Kidney capillary endothelial cell (primary cell): ENCODE results near the gene HINT1.
"Not testable (repeated sequence)": the region's sequence is repeated elsewhere in the genome, so short reads cannot be mapped to it uniquely, and the experiment has no call there.

ENCODE experiments used
- DNase-seq: peaks from one replicate; pipeline ENCODE4 v3.0.0-alpha.2; 2018; ENCODE audit warnings: low spot score

HINT1 gene

GRCh38 chr5:131170540-131171275 is 5.7 kb upstream of the HINT1 start, which contains the start of gene LYRM7:
Gene LYRM7 (plus strand): TSS chr5:131170944. CDS start chr5:131171021, 77 bp downstream.
- peak; percentile 100 for DNase-seq

DNA sequence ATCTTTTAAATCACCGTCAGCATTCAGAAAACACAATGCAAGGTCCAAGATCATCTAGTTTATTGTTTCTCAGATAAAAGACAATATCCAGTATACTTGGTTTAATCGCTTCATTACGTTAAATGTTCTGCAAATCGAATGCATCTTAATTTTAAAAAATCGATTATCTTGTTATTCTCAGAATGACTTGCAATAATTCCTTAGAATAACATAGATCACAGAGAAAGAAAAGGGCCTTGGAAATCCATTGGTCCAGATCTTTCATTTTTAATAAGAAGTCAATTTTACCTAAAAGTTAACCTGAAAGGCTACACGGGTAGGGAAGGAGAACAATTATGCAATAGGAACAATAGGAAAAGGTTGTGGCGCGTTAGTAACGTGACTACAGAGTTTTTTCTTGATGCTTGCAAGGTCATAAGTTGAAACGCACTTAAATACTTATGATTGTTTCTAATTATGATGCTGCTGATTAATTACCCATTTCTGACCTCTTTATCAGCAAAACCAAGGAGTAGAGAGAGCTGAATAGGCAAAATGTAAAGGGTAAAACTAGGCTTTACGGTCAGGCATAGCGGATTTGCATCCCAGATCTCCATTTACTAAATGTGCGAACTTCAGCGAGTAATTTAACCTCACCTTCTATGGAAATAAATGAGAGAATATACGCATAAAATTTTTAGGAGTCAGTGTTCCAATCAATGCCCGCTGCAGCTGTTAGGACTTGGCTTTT is 4.9 kb upstream of the HINT1 start:
- no peak for DNase-seq

DNA sequence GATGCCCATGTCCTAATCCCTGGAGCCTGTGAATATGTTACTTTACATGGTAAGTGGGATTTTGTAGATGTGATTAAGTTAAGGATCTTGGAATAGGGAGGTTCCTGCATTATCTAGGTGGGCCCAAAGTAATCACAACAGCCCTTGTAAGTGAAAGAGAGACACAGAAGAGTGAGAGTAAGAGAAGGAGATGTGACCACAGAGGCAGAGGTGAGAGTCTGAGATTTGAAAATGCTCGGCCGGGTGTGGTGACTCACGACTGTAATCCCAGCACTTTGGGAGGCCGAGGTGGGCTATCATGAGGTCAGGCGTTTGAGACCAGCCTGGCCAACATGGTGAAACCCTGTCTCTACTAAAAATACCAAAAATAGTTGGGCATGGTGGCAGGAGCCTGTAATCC is 2.6 kb upstream of the HINT1 start:
- DNase-seq, result no peak

- DNase-seq, result peak; percentile 50
Measured at GRCh38 chr5:131164191-131165118, 601 bp downstream of the HINT1 start.

DNA sequence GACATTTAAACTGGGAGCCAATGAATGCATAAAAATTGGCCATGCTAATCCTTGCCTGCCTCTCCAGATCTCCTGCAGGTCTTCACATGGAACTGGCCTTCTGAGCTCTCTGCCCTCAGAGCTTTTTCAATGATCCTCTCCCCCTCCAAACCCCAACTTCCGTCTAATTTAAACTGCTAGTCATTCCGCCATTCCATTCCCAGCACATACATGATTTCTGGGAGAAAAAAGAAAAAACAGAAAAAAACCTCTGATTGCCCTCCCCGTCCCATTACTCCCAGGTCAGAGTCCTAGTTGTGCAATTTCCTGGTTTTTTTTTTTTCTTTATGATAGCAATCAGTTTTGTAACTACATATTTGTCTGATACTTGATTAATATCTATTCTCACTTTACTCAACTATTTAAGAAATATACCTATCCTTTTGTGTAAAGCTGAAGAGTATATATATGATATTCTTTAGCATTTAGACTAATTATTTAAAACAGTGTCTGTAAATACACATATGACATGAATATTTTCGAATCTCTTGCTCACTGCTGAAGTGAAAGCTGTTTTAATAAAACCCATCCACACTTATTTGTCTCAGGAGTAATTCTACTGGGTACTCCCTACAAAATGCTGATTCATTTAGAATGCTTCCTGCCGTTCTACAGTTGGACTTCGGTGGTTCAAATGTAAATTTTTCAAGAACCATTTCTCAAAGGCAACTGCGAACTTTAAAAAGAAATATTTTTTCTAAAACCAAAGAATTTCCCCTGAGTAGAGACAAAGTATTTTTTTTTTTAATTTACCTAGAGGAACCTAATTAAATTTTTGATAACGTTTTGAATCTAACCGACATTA is 1.6 kb downstream of the HINT1 start:
- DNase-seq, result peak; percentile 51

- DNase-seq, result no peak
Measured at GRCh38 chr5:131160134-131160533, 4.9 kb downstream of the HINT1 start.

DNA sequence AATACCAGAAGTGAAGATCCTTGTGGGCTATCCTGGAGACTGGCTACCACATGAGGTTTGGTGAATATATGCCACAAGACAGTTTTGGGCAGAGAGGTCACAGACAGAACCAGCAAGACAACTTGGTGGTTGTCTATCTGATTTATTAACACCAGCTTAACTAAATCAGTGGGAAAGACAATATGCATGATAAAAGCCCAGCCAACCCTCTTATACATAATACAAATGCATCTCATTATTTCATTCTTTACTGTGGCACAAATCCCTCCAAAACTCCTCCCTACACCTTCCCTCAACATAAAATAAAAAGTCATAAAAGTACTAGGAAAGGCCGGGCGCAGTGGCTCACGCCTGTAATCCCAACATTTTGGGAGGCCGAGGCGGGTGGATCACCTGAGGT is 8.1 kb downstream of the HINT1 start:
- no peak for DNase-seq

DNA sequence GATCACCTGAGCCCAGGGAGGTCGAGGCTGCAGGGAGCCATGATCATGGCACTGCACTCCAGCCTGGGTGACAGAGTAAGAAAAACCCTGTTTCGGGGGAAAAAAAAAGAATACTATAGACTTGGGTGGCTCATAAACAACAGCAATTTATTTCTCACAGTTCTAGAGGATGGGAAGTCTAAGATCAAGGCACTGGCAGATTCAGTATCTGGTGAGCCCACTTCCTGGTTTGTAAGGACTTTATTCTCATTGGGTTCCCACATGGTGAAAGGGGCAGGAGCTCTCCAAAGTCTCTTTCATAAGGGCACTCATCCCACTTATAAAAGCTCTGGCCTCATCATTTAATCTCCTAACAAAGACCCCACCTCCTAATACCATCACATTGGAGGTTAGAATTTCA is 8.7 kb downstream of the HINT1 start:
- no peak for DNase-seq

DNA sequence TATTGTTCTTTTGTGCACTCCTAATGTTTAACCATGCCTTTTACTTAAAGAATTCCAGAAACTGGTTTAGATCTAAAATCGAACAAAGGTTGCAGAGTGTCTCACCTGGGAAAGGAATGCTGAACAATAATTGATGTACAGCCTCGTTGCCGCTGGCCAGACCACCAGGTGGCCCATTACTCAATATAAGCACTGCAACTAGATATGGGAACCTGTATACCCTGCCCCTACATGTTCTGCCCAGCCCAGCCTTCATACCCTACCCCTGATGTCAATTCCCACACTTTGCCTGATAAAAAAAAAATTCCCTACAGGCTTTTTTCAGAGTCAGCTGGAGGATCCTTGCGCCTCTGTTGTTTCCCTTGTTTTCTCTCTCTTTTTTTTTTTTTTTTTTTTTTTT is 13.8 kb downstream of the HINT1 start:
- no peak for DNase-seq

DNA sequence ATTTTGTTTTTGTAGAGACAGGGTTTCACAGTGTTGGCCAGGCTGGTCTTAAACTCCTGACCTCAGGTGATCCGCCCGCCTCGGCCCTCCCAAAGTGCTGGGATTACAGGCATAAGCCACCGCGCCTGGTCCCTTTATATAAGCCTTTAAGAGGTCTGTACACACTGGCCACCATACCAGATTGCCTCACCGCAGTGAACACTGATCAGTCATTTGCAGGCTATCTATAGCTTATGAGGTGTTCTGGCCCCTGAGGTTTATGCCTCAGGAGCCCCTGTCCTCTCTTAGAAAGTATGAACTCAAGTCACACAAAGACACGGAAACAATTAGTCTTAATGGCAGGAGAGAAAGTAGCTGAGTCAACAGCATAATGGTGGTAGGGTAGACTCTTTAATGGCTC is 14.6 kb downstream of the HINT1 start:
- no peak for DNase-seq

GRCh38 chr5:131148835-131149234 is 16.2 kb downstream of the HINT1 start:
- DNase-seq, result no peak

- no peak for DNase-seq
Measured at GRCh38 chr5:131147258-131147657, 17.8 kb downstream of the HINT1 start.

GRCh38 chr5:131142970-131143617 is 22.0 kb downstream of the HINT1 start:
- no peak for DNase-seq

GRCh38 chr5:131139321-131139720 is 25.7 kb downstream of the HINT1 start:
- no peak for DNase-seq

- not testable (repeated sequence) for DNase-seq
Measured at GRCh38 chr5:131138406-131138805, 26.6 kb downstream of the HINT1 start.

DNA sequence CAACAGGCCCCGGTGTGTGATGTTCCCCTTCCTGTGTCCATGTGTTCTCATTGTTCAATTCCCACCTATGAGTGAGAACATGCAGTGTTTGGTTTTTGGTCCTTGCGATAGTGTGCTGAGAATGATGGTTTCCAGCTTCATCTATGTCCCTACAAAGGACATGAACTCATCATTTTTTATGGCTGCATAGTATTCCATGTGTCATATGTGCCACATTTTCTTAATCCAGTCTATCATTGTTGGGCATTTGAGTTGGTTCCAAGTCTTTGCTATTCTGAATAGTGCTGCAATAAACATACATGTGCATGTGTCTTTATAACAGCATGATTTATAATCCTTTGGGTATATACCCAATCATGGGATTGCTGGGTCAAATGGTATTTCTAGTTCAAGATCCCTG is 32.0 kb downstream of the HINT1 start:
- DNase-seq, result not testable (repeated sequence)

- no peak for DNase-seq
Measured at GRCh38 chr5:131129306-131129705, 35.8 kb downstream of the HINT1 start.

DNA sequence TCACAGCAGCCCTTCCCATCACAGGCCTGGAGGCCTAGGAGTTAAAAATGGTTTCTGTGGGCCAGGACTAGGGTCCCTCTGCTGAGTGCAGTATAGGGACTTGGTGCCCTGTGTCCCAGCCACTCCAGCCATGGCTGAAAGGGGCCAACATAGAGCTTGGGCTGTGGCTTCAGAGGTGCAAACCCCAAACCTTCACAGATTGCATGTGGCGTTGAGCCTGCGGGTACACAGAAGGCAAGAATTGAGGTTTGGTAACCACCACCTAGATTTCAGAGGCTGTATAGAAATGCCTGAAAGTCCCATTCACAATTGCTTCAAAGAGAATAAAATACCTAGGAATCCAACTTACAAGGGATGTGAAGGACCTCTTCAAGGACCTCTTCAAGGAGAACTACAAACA is 37.8 kb downstream of the HINT1 start:
- DNase-seq, result not testable (repeated sequence)

- DNase-seq, result no peak
Measured at GRCh38 chr5:131114754-131115153, 50.3 kb downstream of the HINT1 start.

DNA sequence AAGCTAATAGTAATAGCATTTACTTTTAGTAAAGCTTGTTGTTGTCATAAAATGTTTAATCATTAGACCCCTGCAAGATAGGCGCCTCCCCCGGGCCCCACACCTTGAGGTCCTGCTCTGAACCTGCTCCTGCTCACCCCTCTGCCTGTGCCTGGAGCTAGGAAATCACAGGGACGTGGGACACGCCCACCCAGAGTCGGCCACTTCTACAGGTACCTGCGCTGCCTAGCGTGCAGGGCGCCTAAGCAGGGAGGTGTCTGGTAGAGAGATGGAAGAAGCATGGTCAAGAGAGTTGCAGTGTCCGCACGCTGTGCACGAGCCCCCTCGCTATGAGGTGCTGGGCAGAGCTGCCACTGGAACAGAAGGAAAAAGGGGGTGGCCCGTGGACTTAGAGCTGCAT is 52.6 kb downstream of the HINT1 start:
- DNase-seq, result no peak

DNA sequence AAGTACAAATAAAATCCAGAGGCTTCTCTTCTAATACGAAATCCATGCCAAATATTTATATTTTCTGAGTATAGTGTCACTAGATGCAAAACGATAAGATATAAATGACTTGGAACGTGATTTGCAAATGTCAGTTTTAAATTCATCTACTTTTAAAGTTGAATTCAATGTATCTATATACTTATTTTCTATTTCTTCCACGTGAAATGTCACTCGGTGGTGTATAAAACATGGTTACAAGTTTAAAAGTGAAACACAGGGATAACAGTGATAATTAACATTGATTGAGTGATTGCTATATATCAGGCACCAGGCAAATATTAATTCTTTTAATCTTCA is 54.8 kb downstream of the HINT1 start:
- DNase-seq, result no peak
